IPS-15b (cell line): ENCODE data around the gene ETV3.

Source experiments
- H3K27me3 ChIP-seq: one replicate; pipeline ENCODE4 v1.6.1; 2013; ENCODE audit warnings: low read length; ENCODE audit not compliant: control insufficient read depth, insufficient read depth
- H3K36me3 ChIP-seq: one replicate; pipeline ENCODE4 v1.6.1; 2013; ENCODE audit warnings: low read length; ENCODE audit not compliant: control insufficient read depth, insufficient read depth
- H3K4me1 ChIP-seq: one replicate; pipeline ENCODE4 v1.6.1; 2013; ENCODE audit warnings: mild to moderate bottlenecking, low read length; ENCODE audit not compliant: control insufficient read depth, insufficient read depth
- H3K4me3 ChIP-seq: one replicate; pipeline ENCODE4 v1.5.1; 2013; ENCODE audit warnings: low read depth, low read length
- H3K9ac ChIP-seq: one replicate; pipeline ENCODE4 v1.6.1; 2013; ENCODE audit warnings: low read depth, mild to moderate bottlenecking, low read length
- H3K9me3 ChIP-seq: one replicate; pipeline ENCODE4 v1.6.1; 2013; ENCODE audit warnings: mild to moderate bottlenecking, low read length; ENCODE audit not compliant: control insufficient read depth, insufficient read depth

Gene ETV3

DNA sequence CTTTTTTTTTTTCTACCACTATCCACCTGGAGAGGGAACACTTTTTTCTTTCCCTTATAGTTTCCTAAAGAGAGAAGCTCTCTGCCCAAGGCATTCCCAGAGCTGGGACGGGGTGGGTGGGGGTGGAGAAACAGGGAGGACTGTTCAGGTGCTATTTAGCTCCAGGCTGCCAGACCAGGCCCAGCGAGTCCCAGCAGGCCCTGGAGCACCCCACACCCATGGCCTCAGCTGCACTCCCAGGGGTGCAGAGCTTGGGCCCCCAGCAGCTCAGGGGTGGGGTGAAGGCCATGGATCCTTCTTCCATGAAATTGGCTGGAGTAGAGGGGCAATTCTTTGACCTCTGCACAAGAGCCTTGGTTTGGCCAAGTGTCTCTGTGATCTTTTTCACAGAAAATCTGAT is 42.6 kb downstream of the ETV3 start:
- no peak overlapping the region for H3K9ac ChIP-seq
- H3K9me3 ChIP-seq: no peaks in the 10 kb centered on the region
- no peaks in the 10 kb centered on the region for H3K27me3 ChIP-seq
- no peaks in the 10 kb centered on the region for H3K4me1 ChIP-seq
- no peak overlapping the region for H3K4me3 ChIP-seq
- H3K36me3 ChIP-seq: no peaks in the 10 kb centered on the region

DNA sequence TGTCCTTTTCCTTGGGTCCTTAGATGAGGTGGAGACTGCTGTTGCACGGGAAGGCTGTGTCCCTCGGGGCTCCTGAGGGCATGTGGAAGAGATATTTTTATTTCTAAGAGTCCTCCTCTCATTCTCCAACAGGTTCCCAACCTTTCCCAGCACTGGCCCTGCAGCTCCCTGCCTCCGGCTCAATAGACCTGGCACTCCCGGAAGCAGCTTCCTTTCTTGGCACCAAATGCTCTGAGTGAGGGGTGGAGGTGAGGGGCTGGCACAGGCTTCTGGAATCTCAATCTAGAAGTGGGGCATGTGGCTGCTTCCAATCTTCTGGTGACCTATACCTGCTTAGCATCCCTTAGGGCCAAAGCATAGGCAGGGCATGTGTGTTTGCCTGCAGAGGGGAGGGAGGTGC is 43.1 kb downstream of the ETV3 start:
- H3K9me3 ChIP-seq: no peaks in the 10 kb centered on the region
- no peaks in the 10 kb centered on the region for H3K36me3 ChIP-seq
- no peaks in the 10 kb centered on the region for H3K4me1 ChIP-seq
- no peak overlapping the region for H3K9ac ChIP-seq
- H3K27me3 ChIP-seq: no peaks in the 10 kb centered on the region
- no peak overlapping the region for H3K4me3 ChIP-seq

DNA sequence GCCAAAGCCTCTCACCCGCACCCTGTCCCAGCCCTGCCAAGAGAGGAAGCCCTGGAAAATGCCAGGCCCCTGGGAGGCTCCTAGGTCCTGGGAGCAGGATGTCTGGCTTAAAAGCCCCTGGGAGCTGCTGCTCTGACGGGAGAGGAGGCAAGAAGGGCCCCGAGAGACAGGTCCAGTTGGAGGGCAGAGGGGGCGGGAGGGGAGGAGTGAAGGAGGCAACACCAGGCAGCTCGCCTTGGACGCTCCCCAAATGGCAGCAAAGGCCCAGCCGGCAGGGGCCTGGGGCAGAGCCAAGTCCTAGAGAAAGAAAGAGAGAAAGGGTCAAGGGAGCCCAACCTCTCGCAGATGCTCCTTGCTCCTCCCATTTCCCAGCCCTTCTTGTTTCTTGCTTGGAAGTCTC is 45.4 kb downstream of the ETV3 start:
- Histone ChIP-seq H3K9ac (no peak overlapping the region), H3K4me3 (no peak overlapping the region), H3K9me3 (no peaks in the 10 kb centered on the region), H3K4me1 (no peaks in the 10 kb centered on the region), H3K36me3 (no peaks in the 10 kb centered on the region), H3K27me3 (no peaks in the 10 kb centered on the region)

DNA sequence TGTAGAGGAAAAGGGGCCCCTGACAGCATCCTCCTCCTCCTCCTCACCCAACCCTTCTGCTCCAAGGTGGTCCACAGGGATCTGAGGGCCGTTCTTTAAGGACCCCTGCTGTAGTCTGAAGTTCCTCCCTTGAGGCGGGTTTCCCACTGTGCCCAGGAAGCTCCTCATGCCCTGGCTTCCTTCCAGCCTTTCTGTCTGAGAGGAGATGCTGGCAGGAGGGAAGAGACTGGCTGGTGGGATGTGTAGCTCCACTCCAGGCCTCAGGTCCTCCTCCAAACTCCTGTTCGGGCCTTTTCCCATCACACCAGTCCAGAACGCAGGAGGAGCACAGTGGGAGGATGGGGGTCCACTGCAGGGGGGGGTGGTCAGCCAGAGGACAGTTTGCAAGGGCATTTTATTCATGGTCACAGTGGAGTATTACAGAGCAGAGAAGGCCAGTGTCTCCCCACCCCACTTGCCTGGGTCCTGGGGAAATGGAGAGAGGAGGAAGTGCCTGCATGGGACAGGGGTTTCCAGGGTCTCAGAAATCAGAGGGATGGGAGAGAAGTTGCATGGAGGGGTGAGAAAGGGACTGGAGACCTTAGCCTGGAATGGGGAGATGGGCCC is 46.4 kb downstream of the ETV3 start:
- H3K4me3 ChIP-seq: no peak overlapping the region
- no peaks in the 10 kb centered on the region for H3K27me3 ChIP-seq
- H3K9me3 ChIP-seq: no peaks in the 10 kb centered on the region
- H3K4me1 ChIP-seq: no peaks in the 10 kb centered on the region
- no peaks in the 10 kb centered on the region for H3K36me3 ChIP-seq
- no peak overlapping the region for H3K9ac ChIP-seq

DNA sequence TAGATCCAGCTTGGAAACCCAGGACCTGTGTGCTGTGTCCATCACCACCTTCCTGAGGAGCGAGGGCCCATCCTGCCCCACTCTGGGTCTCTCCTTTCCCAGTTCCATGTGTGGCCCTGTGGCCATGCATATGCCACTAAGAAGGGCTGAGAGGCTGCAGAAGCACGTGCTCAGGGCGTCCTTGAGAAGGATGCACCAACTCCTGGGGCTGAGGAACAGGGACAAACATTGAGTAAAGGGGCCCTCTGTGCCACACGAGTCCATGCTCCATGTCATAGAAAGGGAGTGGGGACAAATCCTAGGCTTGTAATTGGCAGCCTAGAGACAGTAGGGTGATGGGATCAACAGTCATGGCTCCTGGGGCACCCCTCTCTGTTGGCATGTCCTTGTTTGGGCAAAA is 47.0 kb downstream of the ETV3 start:
- H3K4me3 ChIP-seq: no peak overlapping the region
- peaks cover 4% of the 10 kb centered on the region for H3K4me1 ChIP-seq
- no peaks in the 10 kb centered on the region for H3K36me3 ChIP-seq
- H3K9ac ChIP-seq: no peak overlapping the region
- H3K9me3 ChIP-seq: no peaks in the 10 kb centered on the region
- H3K27me3 ChIP-seq: no peaks in the 10 kb centered on the region

DNA sequence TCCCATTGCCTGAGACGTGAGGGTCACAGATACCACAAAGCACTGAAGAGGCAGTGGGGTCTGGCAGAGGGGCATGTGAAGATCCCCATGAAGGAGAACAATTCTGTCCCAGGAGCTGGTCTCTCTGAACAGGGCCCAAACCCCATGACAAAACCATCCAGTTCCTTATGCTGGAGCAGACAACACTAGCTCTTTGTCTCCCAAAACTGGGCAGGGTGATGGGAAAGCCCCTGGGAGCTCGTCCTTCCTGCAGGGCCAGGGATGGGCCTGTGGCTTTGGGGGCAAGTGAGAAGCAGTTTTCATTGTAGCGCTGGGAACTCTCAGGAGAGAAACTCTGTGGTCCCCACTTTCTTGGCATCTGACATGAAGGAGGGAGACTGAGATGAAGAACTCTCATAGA is 47.4 kb downstream of the ETV3 start:
- no peaks in the 10 kb centered on the region for H3K9me3 ChIP-seq
- no peak overlapping the region for H3K9ac ChIP-seq
- H3K36me3 ChIP-seq: no peaks in the 10 kb centered on the region
- no peaks in the 10 kb centered on the region for H3K27me3 ChIP-seq
- peaks cover 4% of the 10 kb centered on the region for H3K4me1 ChIP-seq
- H3K4me3 ChIP-seq: no peak overlapping the region

DNA sequence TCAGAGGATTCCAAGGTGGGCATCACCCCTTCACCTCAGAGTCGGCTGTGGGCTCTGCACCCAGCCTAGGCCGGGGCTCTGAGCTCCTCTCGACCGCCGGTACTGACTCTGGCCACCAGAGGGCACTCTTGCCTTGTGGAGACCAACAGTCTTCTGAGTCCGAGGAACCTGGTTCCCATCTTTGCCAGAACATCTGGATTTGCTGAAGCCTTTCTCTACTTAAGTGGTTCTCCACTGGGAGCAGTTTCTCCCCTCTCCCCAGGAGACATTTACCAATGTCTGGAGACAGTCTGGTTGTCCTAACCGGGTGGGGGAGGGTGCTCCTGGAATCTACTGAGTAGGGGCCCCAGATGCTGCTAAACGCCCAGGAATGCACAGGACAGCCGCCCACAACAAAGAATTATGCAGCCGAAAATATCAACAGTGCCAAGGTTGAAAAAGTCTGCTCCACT is 48.0 kb downstream of the ETV3 start:
- Histone ChIP-seq H3K4me3 (no peak overlapping the region), H3K9me3 (no peaks in the 10 kb centered on the region), H3K9ac (no peak overlapping the region), H3K36me3 (no peaks in the 10 kb centered on the region), H3K4me1 (peaks cover 4% of the 10 kb centered on the region), H3K27me3 (no peaks in the 10 kb centered on the region)

DNA sequence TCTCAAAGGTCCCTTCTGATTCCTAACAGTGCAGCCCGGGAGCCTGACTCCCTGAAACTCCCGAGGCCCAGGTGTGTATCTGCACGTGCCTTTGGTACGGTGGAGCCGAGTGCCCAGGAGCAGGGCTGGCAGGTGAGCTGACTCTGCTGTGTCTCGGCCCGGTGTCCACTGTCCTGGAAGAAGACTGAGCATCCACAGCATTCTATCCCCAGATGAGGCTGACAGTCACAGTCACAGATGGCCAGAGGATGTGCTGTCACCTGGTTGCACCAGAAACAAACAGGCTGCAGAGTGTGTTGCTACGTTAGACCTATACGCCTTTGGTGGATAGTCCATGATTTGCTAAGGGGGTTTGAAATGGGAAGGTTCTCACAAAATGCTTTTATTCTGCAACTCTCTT is 48.4 kb downstream of the ETV3 start:
- Histone ChIP-seq H3K36me3 (no peaks in the 10 kb centered on the region), H3K4me3 (no peak overlapping the region), H3K9me3 (no peaks in the 10 kb centered on the region), H3K27me3 (no peaks in the 10 kb centered on the region), H3K9ac (no peak overlapping the region), H3K4me1 (peaks cover 4% of the 10 kb centered on the region)

DNA sequence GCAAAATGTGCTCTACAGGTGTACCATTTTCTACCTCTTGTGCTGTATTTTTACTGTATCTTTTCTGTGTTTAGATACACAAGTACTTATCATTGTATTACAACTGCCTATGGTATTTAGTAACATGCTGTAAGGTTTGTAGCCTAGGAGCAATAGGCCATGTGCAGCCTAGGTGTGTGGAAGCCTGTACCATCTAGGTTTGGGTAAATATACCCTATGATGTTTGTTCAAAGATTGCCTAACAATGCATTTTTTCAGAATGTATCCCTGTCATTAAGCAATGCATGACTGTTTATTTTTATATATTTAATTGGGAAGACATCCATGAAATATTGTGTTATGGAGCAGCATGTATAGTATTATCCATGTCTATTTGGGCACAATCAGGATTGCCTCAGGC is 49.6 kb downstream of the ETV3 start:
- Histone ChIP-seq H3K9ac (no peak overlapping the region), H3K27me3 (no peaks in the 10 kb centered on the region)

DNA sequence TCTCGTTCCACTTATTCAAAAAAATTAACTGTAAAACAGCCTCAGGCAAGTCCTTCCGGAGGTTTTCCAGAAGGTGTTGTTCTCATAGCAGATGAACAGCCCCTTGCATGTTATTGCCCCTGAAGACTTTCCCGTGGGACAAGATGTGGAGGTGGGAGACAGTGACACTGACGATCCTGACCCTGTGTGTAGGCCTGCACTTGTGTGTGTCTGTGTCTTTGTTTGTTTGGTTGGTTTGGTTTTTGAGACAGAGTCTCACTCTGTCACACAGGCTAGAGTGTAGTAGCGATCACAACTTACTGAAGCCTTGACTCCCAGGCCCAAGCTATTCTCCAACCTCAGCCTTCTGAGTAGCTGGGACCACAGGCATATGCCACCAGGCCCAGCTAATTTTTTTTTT is 51.2 kb downstream of the ETV3 start:
- H3K9ac ChIP-seq: no peak overlapping the region

More for the DNA sequence above, 49.6 kb downstream of the ETV3 start:
- Histone ChIP-seq H3K4me3 (no peak overlapping the region), H3K4me1 (peaks cover 4% of the 10 kb centered on the region), H3K36me3 (no peaks in the 10 kb centered on the region), H3K9me3 (no peaks in the 10 kb centered on the region)

DNA sequence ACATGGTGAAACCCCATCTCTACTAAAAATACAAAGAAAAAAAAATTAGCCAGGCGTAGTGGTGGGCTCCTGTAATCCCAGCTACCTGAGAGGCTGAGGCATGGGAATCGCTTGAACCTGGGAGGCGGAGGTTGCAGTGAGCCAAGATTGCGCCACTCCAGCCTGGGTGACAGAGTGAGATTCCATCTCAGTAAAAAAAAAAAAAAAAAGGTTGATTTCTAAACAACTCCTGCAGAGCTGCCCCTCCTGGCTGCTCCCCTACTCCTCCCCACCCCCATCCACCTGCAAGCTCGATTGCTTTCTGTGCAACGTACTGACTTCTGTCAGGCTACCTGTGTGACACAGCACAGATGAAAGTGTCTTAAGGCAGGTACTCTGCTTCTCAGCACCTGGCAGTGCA is 51.9 kb downstream of the ETV3 start:
- H3K4me1 ChIP-seq: peaks cover 4% of the 10 kb centered on the region
- no peak overlapping the region for H3K4me3 ChIP-seq
- no peaks in the 10 kb centered on the region for H3K36me3 ChIP-seq
- no peaks in the 10 kb centered on the region for H3K27me3 ChIP-seq
- no peak overlapping the region for H3K9ac ChIP-seq
- no peaks in the 10 kb centered on the region for H3K9me3 ChIP-seq

More for the DNA sequence above, 51.2 kb downstream of the ETV3 start:
- Histone ChIP-seq H3K27me3 (no peaks in the 10 kb centered on the region), H3K4me3 (no peak overlapping the region), H3K4me1 (peaks cover 4% of the 10 kb centered on the region), H3K36me3 (no peaks in the 10 kb centered on the region), H3K9me3 (no peaks in the 10 kb centered on the region)

DNA sequence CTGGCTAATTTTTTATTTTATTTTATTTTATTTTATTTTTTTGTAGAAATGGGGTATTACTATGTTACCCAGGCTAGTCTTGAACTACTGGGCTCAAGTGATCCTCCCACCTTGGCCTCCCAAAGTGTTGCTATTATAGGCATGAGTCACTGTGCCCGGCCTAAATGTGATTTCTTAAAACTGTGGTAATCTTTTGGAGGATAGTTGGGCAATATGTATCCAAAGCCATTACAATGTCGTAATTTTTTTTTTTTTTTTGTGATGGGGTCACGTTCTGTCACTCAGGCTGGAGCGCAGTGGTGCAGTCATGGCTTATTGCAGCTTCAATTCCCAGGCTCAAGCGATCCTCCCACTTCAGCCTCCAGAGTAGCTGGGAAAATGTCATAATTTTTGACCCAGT is 52.8 kb downstream of the ETV3 start:
- no peak overlapping the region for H3K4me3 ChIP-seq
- H3K9ac ChIP-seq: no peak overlapping the region
- H3K4me1 ChIP-seq: peaks cover 4% of the 10 kb centered on the region
- H3K27me3 ChIP-seq: no peaks in the 10 kb centered on the region
- no peaks in the 10 kb centered on the region for H3K9me3 ChIP-seq
- no peaks in the 10 kb centered on the region for H3K36me3 ChIP-seq
